Activated CD8-positive, alpha-beta memory T cell treated with anti-CD3 and anti-CD28 coated beads, Interleukin-2, amount 50 U/mL, for 1 hour (primary cell): Measurements from ENCODE around the gene RALGDS.

Source experiments
- DNase-seq: peaks from one replicate; pipeline ENCODE4 v3.0.0-alpha.2; 2020; ENCODE audit errors: extremely low read depth

RALGDS gene

GRCh38 chr9:133051966-133052539 lies 69.0 kb downstream of the RALGDS start:
- DNase-seq, result no peak

- no peak for DNase-seq
These were observed 69.6 kb downstream of the RALGDS start for GRCh38 chr9:133051281-133051900.

DNA sequence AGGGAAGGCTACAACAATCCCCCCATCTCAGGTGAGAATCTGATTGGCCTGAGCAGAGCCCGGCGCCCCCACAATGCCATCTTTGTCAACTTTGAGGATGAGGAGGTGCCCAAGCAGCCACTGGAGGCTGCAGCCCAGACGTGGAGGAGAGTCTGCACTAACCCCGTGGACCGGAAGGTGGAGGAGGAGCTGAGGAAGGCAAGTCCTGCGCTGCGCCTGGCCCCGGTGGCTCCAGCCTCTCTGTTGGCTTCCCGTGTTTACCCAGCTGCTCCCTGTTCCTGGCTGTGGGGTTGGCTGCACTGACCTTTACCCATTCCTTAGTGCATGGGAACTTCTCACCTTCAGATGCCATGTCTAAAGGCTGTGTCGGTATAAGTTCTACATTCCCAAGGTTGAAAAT lies 70.3 kb downstream of the RALGDS start:
- no peak for DNase-seq

DNA sequence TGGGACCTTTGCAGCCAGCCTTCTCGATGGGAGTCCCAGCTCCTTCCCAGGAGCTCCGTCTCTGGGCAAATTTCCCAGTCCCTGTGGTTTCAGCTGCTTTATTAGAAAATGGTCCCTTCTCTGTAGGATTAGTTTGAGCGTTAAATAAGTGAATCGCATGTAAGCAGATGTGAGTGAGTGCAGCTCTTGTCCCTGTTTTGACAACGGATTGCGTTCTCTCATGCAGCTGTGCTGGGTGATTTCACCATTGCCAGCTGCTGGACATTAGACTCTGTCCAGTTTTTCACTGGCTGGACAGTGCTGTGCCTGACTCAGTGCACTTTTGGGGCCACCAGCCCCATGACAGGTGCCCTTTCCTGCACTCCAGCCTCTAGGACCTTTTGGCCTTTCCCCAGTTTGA lies 70.9 kb downstream of the RALGDS start:
- no peak for DNase-seq

- DNase-seq, result no peak
These were observed 72.0 kb downstream of the RALGDS start for GRCh38 chr9:133049043-133049442.

GRCh38 chr9:133048595-133048994 lies 72.4 kb downstream of the RALGDS start:
- no peak for DNase-seq
